ENCODE results near the gene MED12L. TPM values are rescaled to one million over a fixed set of nuclear protein-coding genes. Genes with fewer than 3 reads are reported as not detected.
"Not testable (repeated sequence)": the region's sequence is repeated elsewhere in the genome, so short reads cannot be mapped to it uniquely, and the experiment has no call there.

The MED12L gene
- polyA plus RNA-seq, 4 donors = 0.50 to 2.7 (median 2.2) TPM

- DNase-seq (ENCODE audit: low read depth in 4 of 4, low spot score in 3 of 4) = no peak
Observed at GRCh38 chr3:151351648-151352047, 266.2 kb downstream of the MED12L start.

- DNase-seq (ENCODE audit: low read depth in 4 of 4, low spot score in 3 of 4) = no peak
Observed at GRCh38 chr3:151356794-151357462, 271.5 kb downstream of the MED12L start.

- no peak for DNase-seq (ENCODE audit: low read depth in 4 of 4, low spot score in 3 of 4)
Observed at GRCh38 chr3:151357463-151357850, 272.0 kb downstream of the MED12L start.

GRCh38 chr3:151362751-151363174 is 277.3 kb downstream of the MED12L start:
- DNase-seq (ENCODE audit: low read depth in 4 of 4, low spot score in 3 of 4) = no peak

- no peak for DNase-seq (ENCODE audit: low read depth in 4 of 4, low spot score in 3 of 4)
Observed at GRCh38 chr3:151366993-151367392, 281.5 kb downstream of the MED12L start.

GRCh38 chr3:151367448-151367847 is 282.0 kb downstream of the MED12L start:
- no peak for DNase-seq (ENCODE audit: low read depth in 4 of 4, low spot score in 3 of 4)

GRCh38 chr3:151371526-151371925 is 286.1 kb downstream of the MED12L start:
- DNase-seq (ENCODE audit: low read depth in 4 of 4, low spot score in 3 of 4) = no peak

GRCh38 chr3:151372063-151372820 is 286.8 kb downstream of the MED12L start:
- DNase-seq (ENCODE audit: low read depth in 4 of 4, low spot score in 3 of 4) = no peak

GRCh38 chr3:151377768-151378385 is 292.4 kb downstream of the MED12L start:
- DNase-seq (ENCODE audit: low read depth in 4 of 4, low spot score in 3 of 4) = no peak

- no peak for DNase-seq (ENCODE audit: low read depth in 4 of 4, low spot score in 3 of 4)
Observed at GRCh38 chr3:151379083-151379734, 293.7 kb downstream of the MED12L start.

GRCh38 chr3:151382671-151383070 is 297.2 kb downstream of the MED12L start:
- DNase-seq (ENCODE audit: low read depth in 4 of 4, low spot score in 3 of 4) = no peak

GRCh38 chr3:151383111-151383510 is 297.6 kb downstream of the MED12L start:
- no peak for DNase-seq (ENCODE audit: low read depth in 4 of 4, low spot score in 3 of 4)

- DNase-seq (ENCODE audit: low read depth in 4 of 4, low spot score in 3 of 4) = no peak
Observed at GRCh38 chr3:151383956-151384355, 298.5 kb downstream of the MED12L start.

GRCh38 chr3:151384741-151385174 is 299.3 kb downstream of the MED12L start, which contains the start of gene P2RY12:
Gene P2RY12, minus strand, starts transcription at chr3:151384753. Its CDS starts 45,908 bp downstream, at chr3:151338845.
- DNase-seq (ENCODE audit: low read depth in 4 of 4, low spot score in 3 of 4) = no peak

GRCh38 chr3:151386056-151386455 is 300.6 kb downstream of the MED12L start:
- DNase-seq (ENCODE audit: low read depth in 4 of 4, low spot score in 3 of 4) = no peak

- no peak for DNase-seq (ENCODE audit: low read depth in 4 of 4, low spot score in 3 of 4)
Observed at GRCh38 chr3:151387432-151387831, 302.0 kb downstream of the MED12L start.

- DNase-seq (ENCODE audit: low read depth in 4 of 4, low spot score in 3 of 4) = no peak
Observed at GRCh38 chr3:151387842-151388241, 302.4 kb downstream of the MED12L start.

GRCh38 chr3:151391720-151392119 is 306.3 kb downstream of the MED12L start:
- no peak for DNase-seq (ENCODE audit: low read depth in 4 of 4, low spot score in 3 of 4)

GRCh38 chr3:151392191-151392590 is 306.7 kb downstream of the MED12L start:
- DNase-seq (ENCODE audit: low read depth in 4 of 4, low spot score in 3 of 4) = not testable (repeated sequence)

- DNase-seq (ENCODE audit: low read depth in 4 of 4, low spot score in 3 of 4) = no peak
Observed at GRCh38 chr3:151393146-151393830, 307.8 kb downstream of the MED12L start.

Data from left renal pelvis (tissue), 4 donors.